GM19395 (cell line): ENCODE measurements around the gene SLC22A3.

ENCODE experiments used
- ATAC-seq: cut with Tn5 transposase; IDR thresholded peaks from one replicate; pipeline ENCODE4 v1.9.1; 2021; ENCODE audit warnings: mild to moderate bottlenecking, moderate library complexity; ENCODE audit not compliant: unreplicated experiment

Gene SLC22A3

DNA sequence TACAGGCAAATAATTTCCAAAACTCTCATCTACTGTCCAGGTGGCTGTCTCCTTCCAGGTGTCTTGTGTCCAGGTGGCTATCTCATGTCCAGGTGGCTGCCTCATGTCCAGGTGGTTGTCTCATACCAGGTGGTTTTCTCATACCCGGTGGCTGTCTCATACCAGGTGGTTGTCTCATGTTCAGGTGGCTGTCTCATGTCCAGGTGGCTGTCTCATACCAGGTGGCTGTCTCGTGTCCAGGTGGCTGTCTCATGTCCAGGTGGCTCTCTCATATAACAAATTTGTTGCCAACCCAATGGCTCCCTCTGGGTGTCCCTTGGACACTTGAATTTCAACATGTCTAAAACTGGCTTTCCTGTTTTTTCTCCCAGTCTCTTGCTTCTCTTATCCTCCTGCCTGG, 14.3 kb upstream of the SLC22A3 start:
- no peak for ATAC-seq

- no peak for ATAC-seq
Measured at GRCh38 chr6:160336200-160336599, 12.0 kb upstream of the SLC22A3 start.

DNA sequence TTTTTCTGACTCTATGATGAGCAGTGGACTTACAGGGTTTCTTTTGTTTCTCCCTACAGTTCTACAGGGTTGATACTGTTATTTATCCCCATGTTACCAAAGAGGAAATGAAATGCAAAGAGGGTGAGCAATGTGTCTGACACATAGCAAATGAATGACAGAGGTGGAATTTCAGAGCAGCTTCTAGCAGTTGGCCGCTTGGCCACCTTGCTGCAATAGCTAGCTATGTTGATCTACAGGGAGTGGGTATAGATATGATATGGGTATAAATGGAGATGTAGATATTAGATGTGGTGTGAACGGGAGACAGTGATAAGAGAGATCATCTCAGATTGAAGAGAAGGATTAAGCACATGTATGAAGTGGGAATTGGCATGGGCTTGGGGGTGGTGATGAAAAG, 10.9 kb upstream of the SLC22A3 start:
- no peak for ATAC-seq

DNA sequence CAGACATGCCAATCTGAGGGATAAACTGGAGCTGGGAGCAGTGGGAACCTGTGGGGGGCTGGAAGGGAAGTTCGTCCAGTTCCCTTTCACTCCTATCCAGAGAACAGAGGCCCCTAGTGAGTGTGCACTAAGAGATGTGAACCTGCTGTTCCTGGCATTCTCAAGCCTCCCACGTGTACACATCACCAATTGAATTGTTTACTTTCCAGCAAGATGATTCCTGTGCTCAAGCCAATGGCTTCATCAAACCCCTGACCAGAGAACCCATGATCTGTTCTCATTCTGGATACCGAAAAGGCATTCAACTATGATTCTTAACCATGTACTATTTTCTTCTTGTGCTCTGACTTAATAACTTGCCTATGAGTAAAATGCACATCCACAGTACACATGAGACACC, 10.2 kb upstream of the SLC22A3 start:
- no peak for ATAC-seq

- no peak for ATAC-seq
Measured at GRCh38 chr6:160343144-160343543, 5.0 kb upstream of the SLC22A3 start.

GRCh38 chr6:160344271-160344670, 3.9 kb upstream of the SLC22A3 start:
- no peak for ATAC-seq

- no peak for ATAC-seq
Measured at GRCh38 chr6:160347259-160348222, 637 bp upstream of the SLC22A3 start.

GRCh38 chr6:160349020-160349441, 853 bp downstream of the SLC22A3 start:
- no peak for ATAC-seq

- no peak for ATAC-seq
Measured at GRCh38 chr6:160349814-160350350, 1.7 kb downstream of the SLC22A3 start.

- ATAC-seq: no peak
Measured at GRCh38 chr6:160353950-160354496, 5.8 kb downstream of the SLC22A3 start.

DNA sequence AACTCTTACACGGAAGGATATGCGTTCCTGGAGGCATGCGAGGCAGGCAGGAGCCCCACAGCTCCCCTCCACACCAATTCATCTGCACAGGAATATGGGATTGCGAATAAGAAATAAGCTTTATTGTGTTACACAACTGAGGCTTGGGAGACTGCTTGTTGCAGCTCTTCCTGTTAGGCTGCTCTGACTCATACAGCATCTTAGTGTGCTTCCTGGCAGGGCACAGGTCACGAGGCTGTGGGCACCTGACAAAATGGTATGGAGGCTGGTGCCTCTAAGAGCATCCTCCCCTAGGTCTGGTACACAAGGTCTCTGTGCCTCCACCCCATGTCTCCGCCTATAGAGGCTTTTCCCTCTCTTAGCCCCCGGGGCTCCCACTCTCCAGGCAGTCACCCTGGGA, 6.8 kb downstream of the SLC22A3 start:
- no peak for ATAC-seq

GRCh38 chr6:160356074-160356744, 8.0 kb downstream of the SLC22A3 start:
- no peak for ATAC-seq

- ATAC-seq: no peak
Measured at GRCh38 chr6:160357088-160357487, 8.9 kb downstream of the SLC22A3 start.

DNA sequence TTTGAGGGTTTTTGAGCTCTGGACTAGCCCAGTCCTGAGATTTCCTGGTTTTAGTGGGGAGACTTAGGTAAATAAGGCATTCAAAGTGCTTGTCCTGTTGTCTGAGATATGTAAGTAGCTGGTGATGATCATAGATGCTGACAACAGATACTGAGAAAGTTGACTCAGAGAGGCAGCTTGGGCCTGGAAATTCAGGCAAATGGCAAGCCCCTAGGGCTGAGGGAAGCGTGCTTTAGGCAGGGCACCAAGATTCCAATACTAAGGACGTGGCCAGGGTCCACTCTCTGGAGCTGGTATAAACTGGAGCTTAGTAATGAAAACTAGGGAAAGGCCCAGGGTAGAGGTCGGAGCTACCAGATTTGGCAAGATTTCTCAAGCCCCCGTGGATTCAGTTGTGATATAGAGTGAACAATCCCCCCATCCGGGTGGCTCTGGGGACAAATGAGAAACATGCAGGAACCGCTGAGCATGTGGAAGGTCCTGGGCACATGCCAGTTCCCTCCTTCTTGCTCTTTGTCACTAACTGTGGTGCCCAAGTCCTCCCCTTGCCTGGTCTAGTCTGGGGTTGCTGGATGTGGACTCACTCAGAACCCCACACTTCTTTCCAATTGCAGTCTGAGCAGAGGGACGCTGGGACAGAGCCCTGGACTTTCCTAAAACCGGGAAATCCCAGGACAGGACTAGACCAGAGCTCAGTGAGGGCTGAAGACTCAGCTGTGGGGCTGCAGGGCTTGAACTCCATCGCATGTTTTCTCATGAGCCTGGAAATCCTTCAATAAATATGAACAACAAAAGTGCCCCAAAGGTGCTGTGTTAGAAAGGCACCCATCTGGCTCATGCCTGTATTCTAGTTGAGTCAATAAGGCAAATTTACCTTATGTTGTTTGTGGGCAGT, 10.3 kb downstream of the SLC22A3 start:
- ATAC-seq: no peak

DNA sequence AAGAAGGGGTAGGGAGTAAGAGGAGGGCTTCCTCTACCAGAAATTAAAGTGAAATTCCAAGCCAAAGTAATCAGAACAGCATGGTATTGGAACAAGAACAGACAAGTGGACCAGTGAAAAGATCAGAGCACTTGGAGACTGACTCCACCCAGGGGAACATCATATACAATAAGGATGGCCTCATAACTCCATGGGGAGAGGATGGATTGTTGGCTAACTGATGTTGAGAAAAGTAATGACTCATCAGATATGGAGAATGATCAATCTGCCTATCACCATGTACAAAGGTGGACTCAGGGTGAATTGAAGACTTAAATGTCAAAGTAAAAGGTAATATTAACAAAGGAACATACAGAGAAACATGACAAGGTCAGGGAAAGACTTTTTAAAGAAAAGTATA, 12.8 kb downstream of the SLC22A3 start:
- no peak for ATAC-seq

- ATAC-seq: no peak
Measured at GRCh38 chr6:160362556-160362955, 14.4 kb downstream of the SLC22A3 start.

DNA sequence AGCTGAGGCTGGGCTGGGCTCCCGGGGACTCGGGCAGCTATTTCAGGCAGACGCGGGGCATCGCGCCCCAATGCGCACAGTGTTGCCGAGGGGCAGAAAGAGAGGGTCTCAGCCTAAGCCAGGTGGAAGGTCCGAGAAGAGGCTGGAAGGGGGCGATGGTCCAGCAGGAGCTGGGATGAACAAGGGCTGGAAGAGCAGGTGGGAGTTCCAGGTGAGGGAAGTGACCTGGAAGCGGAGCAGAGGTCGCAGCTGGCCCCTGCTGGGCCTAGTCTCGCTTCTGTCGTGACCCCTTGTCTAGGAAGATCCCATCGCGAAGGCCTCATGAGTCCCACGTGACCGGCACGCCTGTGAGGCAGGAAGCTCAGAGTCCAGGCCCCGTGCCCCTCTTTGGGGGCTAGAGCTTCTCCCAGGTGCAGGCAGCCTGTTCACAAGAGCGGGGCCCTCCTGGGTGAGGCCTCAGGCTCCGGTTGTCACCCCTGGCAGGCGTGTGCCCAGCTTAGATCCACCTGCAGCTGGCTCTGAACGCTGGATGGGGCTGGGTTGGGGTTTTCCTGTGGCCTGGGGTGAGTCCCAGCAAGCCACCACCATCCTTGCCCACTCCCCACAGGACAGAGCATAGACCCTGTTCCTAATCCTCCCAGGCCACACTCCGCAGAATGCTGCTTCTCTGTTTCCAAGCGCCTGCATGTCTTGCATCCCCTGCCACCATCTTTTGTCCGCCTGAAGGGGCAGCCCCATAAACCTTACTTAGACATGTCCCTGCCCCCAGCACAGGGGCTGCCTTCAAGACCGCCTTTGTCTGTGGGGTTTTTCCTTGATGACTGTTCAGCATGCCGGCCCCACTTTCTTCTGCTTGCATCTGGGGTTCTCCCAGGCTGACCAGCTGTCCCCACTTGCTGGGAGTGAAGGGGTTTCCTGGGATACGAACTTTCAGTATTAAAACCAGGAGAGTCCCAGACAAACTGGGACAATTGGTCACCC, 15.1 kb downstream of the SLC22A3 start:
- ATAC-seq: no peak

GRCh38 chr6:160365117-160365516, 16.9 kb downstream of the SLC22A3 start:
- no peak for ATAC-seq

DNA sequence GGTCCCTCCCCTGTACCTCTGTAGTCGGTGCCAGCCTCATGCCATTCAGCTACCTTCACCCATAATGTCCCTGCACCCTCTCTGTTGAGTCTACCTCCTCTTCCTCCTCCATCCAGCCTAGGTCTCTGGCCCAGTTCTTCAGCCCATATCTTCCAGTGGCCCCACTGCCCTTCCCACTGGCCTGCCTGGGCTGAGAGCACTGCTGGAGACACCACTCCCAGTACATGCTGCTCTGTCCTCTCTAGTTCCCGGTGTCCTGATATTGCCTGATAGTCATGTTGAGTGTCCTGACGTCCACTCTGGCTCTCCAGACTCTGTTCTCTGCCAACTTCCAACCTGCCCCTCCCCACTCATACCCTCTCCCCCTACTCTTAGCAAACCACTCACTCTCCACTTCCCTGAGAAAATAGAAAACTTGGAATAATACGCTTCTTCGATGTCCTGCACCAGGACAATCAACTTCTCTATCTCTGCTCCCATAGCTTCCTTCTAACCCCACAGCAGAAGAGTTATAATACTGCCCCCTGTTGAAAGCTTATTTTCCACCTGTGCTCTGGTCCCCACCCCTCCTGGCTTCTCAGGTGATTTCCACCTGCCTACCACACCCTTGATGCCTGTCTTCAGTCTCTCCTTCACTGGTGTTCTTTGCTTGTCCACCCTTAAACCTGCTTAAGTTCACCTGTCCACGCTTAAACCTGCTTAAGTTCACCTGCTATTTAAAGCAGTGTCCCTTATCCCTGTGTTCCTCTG, 19.8 kb downstream of the SLC22A3 start:
- no peak for ATAC-seq
